H1 (cell line): Measurements from ENCODE around the gene TBC1D24.

Source experiments
- CTCF ChIP-seq, 3 experiments: IDR thresholded peaks; 1 replicate in 2 of 3; 2 replicates in 1 of 3; pipeline versions ENCODE4 v1.5.1 to v1.6.1; 2011; ENCODE audit warnings: low read length in 3 of 3, mild to moderate bottlenecking in 3 of 3, inconsistent platforms in 2 of 3, low read depth in 1 of 3, moderate library complexity in 1 of 3; ENCODE audit not compliant: insufficient read depth in 1 of 3; ENCODE audit errors: control extremely low read depth in 1 of 3
- HDAC6 ChIP-seq: IDR thresholded peaks from one replicate; pipeline ENCODE4 v1.7.1; 2012; ENCODE audit warnings: low read depth, mild to moderate bottlenecking, inconsistent platforms, low read length, moderate library complexity
- JUN ChIP-seq: IDR thresholded peaks from 2 replicates; pipeline ENCODE4 v1.6.1; 2011; ENCODE audit warnings: low read depth, mild to moderate bottlenecking, improper control_type of control experiment, low read length
- KDM1A ChIP-seq: fragments of 200-600, 300-600 bp; sonication (generic); IDR thresholded peaks from 2 replicates; pipeline ENCODE4 v1.7.1; 2016; ENCODE audit warnings: mild to moderate bottlenecking, low read length, borderline replicate concordance
- TCF12 ChIP-seq: IDR thresholded peaks from 2 replicates; pipeline ENCODE4 v1.6.1; 2011; ENCODE audit warnings: low read depth, mild to moderate bottlenecking, low read length

DNA sequence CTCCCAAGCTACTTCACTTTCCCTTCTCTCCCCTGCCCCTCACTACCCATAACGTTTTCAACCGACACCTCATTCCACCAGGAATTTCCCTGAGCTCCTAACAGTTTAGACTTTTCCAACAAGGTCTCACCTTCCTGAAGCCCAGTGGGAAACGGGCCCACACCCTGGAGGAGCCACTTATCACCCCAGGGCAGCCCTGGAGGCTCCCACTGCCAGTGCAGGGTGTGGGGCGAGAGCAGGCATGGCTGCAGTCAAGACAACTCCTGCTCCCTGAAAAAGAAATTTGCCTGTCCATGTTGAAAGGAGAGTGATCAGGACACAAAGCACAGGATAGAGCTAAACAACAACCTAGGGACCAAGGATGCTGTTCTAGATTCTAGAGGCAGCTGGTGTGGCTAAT is 47.4 kb upstream of the TBC1D24 start:
- TF ChIP-seq CTCF (IDR thresholded peaks at IDR 0.05; ENCODE audit: control extremely low read depth in 1 of 3, insufficient read depth in 1 of 3, low read depth in 1 of 3, low read length in 3 of 3) = no peak
- no peak for TF ChIP-seq JUN
- TF ChIP-seq TCF12 = no peak
- no peak for TF ChIP-seq HDAC6
- no peak for TF ChIP-seq KDM1A
